Esophagus squamous epithelium (tissue), 4 donors: Measurements from ENCODE around the gene ABLIM3.

Experiments used
- POLR2A ChIP-seq, 4 donors: fragments of 450-650 bp; IDR thresholded peaks; one replicate each; pipeline ENCODE4 v1.6.1; 2017; ENCODE audit warnings: antibody characterized with exemption in 4 of 4, mild to moderate bottlenecking in 4 of 4, moderate library complexity in 3 of 4
- TF ChIP-seq, protein P1 (sequence below), 6 experiments: fragments of 450-650 bp in 4 of 6; fragments of 200-600 bp in 2 of 6; sonication (generic) in 2 of 6; IDR thresholded peaks; one replicate each; pipeline ENCODE4 v1.5.1; 2016 to 2019; ENCODE audit warnings: antibody characterized with exemption in 6 of 6, mild to moderate bottlenecking in 4 of 6, moderate library complexity in 4 of 6

DNA sequence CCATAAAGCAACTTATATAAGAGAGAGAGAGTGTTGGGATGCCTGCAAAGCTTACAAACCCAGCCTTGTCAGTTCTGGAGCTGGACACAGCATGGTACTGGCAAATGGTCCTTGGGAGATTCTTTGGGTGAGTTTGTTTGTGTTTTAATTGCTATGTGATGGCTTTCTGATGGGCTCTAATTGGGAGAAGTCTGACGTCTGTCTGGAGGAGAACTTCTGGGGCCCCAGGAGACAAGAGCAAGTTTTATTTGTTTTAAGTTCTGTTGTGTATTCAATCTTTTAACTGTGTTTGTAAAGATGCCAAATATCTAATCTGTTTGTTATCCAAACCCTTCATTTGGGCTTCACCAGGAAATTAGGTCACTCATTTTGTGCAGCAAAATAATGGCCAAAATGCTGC is 80.0 kb downstream of the ABLIM3 start:
- TF ChIP-seq, protein P1, sequence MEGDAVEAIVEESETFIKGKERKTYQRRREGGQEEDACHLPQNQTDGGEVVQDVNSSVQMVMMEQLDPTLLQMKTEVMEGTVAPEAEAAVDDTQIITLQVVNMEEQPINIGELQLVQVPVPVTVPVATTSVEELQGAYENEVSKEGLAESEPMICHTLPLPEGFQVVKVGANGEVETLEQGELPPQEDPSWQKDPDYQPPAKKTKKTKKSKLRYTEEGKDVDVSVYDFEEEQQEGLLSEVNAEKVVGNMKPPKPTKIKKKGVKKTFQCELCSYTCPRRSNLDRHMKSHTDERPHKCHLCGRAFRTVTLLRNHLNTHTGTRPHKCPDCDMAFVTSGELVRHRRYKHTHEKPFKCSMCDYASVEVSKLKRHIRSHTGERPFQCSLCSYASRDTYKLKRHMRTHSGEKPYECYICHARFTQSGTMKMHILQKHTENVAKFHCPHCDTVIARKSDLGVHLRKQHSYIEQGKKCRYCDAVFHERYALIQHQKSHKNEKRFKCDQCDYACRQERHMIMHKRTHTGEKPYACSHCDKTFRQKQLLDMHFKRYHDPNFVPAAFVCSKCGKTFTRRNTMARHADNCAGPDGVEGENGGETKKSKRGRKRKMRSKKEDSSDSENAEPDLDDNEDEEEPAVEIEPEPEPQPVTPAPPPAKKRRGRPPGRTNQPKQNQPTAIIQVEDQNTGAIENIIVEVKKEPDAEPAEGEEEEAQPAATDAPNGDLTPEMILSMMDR (IDR thresholded peaks at IDR 0.05), result no peak
- TF ChIP-seq POLR2A (IDR thresholded peaks at IDR 0.05), result no peak
